KMS-11 (cell line): ENCODE results near the gene CCBE1.

Source experiments
- H2AFZ ChIP-seq: fragments of 200-600 bp; sonication (generic); 2 replicates; pipeline ENCODE4 v1.6.1; 2016; ENCODE audit warnings: antibody characterized with exemption, mixed run types, low read depth
- H3K27ac ChIP-seq: fragments of 200-600 bp; sonication (generic); 2 replicates; pipeline ENCODE4 v1.6.1; 2016; ENCODE audit warnings: mild to moderate bottlenecking, mixed run types
- H3K27me3 ChIP-seq: fragments of 200-600 bp; sonication (generic); 2 replicates; pipeline ENCODE4 v1.6.1; 2017; ENCODE audit warnings: mild to moderate bottlenecking, low read depth, mixed run types, moderate library complexity; ENCODE audit not compliant: insufficient read depth
- H3K36me3 ChIP-seq: fragments of 200-600 bp; sonication (generic); 2 replicates; pipeline ENCODE4 v1.6.1; 2017; ENCODE audit warnings: mild to moderate bottlenecking, mixed run types; ENCODE audit not compliant: insufficient read depth
- H3K4me1 ChIP-seq: fragments of 200-600 bp; sonication (generic); 2 replicates; pipeline ENCODE4 v1.6.1; 2016; ENCODE audit warnings: mild to moderate bottlenecking, low read depth, mixed run types; ENCODE audit not compliant: poor library complexity, severe bottlenecking
- H3K4me2 ChIP-seq: fragments of 200-600 bp; sonication (generic); 2 replicates; pipeline ENCODE4 v1.7.0; 2016; ENCODE audit warnings: mild to moderate bottlenecking, mixed run types
- H3K4me3 ChIP-seq: fragments of 200-600 bp; sonication (generic); IDR thresholded peaks from 2 replicates; pipeline ENCODE4 v1.6.1; 2017; ENCODE audit warnings: low read depth, low read length, mixed read lengths; ENCODE audit not compliant: insufficient read depth
- H3K79me2 ChIP-seq: fragments of 200-600 bp; sonication (generic); 2 replicates; pipeline ENCODE4 v1.6.1; 2016; ENCODE audit warnings: low read depth, mixed run types; ENCODE audit not compliant: insufficient read depth
- H3K9ac ChIP-seq: fragments of 200-600 bp; sonication (generic); 2 replicates; pipeline ENCODE4 v1.6.1; 2016; ENCODE audit warnings: mild to moderate bottlenecking, mixed run types
- H4K20me1 ChIP-seq: fragments of 200-600 bp; sonication (generic); 2 replicates; pipeline ENCODE4 v1.6.1; 2016; ENCODE audit warnings: mild to moderate bottlenecking, mixed run types; ENCODE audit not compliant: insufficient read depth
- TF ChIP-seq, protein P1 (sequence below): fragments of 200-600 bp; sonication (generic); conservative IDR thresholded peaks from 2 replicates; pipeline ENCODE4 v1.6.1; 2017; ENCODE audit warnings: low read depth, mild to moderate bottlenecking, antibody characterized with exemption, low read length, moderate library complexity, mixed read lengths

Gene CCBE1

DNA sequence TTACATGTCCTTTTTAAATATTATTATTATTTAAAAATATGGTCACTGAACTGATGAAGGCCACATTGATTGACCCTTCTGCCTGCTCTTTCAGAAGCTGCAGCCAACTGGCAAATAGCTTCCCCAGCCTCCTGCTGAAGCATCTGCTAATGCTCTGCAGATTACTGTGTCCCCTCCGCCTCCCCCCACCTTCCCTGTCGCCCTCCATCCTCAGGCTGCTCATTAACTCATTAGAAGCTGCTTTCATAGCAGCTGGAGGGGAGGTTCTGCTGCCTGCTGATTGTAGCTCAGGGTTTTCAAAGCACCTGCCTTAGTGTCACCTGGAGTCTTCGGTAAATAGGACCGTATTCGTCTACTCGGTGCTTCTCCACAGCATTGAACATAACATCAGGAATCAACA is 313.4 kb downstream of the CCBE1 start:
- no peak overlapping the region for H3K4me3 ChIP-seq
- no peaks in the 10 kb centered on the region for H3K4me1 ChIP-seq
- no peak overlapping the region for H2AFZ ChIP-seq
- H3K27ac ChIP-seq = no peak overlapping the region
- no peaks in the 10 kb centered on the region for H3K36me3 ChIP-seq
- no peak overlapping the region for H3K9ac ChIP-seq
- H3K27me3 ChIP-seq = no peaks in the 10 kb centered on the region
- TF ChIP-seq, protein P1, sequence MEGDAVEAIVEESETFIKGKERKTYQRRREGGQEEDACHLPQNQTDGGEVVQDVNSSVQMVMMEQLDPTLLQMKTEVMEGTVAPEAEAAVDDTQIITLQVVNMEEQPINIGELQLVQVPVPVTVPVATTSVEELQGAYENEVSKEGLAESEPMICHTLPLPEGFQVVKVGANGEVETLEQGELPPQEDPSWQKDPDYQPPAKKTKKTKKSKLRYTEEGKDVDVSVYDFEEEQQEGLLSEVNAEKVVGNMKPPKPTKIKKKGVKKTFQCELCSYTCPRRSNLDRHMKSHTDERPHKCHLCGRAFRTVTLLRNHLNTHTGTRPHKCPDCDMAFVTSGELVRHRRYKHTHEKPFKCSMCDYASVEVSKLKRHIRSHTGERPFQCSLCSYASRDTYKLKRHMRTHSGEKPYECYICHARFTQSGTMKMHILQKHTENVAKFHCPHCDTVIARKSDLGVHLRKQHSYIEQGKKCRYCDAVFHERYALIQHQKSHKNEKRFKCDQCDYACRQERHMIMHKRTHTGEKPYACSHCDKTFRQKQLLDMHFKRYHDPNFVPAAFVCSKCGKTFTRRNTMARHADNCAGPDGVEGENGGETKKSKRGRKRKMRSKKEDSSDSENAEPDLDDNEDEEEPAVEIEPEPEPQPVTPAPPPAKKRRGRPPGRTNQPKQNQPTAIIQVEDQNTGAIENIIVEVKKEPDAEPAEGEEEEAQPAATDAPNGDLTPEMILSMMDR = no peak
- no peaks in the 10 kb centered on the region for H4K20me1 ChIP-seq
- no peaks in the 10 kb centered on the region for H3K79me2 ChIP-seq
- H3K4me2 ChIP-seq = no peak overlapping the region

DNA sequence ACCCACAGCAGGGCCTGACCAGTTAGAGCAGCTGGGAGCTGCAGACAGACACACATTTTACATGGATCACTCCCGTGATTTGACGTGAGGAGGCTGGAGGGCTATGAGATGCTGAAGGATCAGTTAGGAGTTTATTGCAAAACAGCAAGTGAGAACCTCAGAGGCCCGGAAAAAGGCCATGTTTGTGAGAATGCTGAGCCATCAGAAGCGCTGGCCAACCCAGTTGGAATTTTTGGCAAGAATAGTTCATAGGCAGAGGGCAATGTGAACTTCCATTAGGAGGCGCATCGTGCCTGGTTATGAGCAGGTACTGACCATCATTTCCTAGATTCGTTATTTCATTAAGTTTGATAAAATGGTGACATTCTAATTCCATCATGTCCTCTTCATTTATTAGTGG is 314.8 kb downstream of the CCBE1 start:
- Histone ChIP-seq H2AFZ (no peak overlapping the region), H3K79me2 (no peaks in the 10 kb centered on the region), H3K9ac (no peak overlapping the region), H3K4me2 (no peak overlapping the region), H3K4me1 (no peaks in the 10 kb centered on the region), H3K27me3 (no peaks in the 10 kb centered on the region), H4K20me1 (no peaks in the 10 kb centered on the region), H3K4me3 (no peak overlapping the region), H3K36me3 (no peaks in the 10 kb centered on the region), H3K27ac (no peak overlapping the region)
- TF ChIP-seq, protein P1 = no peak

- Histone ChIP-seq H2AFZ (no peak overlapping the region), H3K4me1 (no peaks in the 10 kb centered on the region), H3K27me3 (no peaks in the 10 kb centered on the region)
Measured at GRCh38 chr18:59381949-59382348, 315.3 kb downstream of the CCBE1 start.

More at GRCh38 chr18:59381949-59382348, 315.3 kb downstream of the CCBE1 start:
- H3K4me2 ChIP-seq = no peak overlapping the region
- TF ChIP-seq, protein P1 = no peak
- H3K27ac ChIP-seq = no peak overlapping the region
- no peaks in the 10 kb centered on the region for H4K20me1 ChIP-seq
- H3K4me3 ChIP-seq = no peak overlapping the region
- H3K79me2 ChIP-seq = no peaks in the 10 kb centered on the region
- no peak overlapping the region for H3K9ac ChIP-seq
- no peaks in the 10 kb centered on the region for H3K36me3 ChIP-seq
